HG02970 (cell line): Measurements from ENCODE around the gene KCNE2.
"Not testable (repeated sequence)": the region's sequence is repeated elsewhere in the genome, so short reads cannot be mapped to it uniquely, and the experiment has no call there.

Experiments
- ATAC-seq: cut with Tn5 transposase; IDR thresholded peaks from one replicate; pipeline ENCODE4 v1.9.1; 2021; ENCODE audit warnings: mild to moderate bottlenecking, moderate library complexity, moderate number of reproducible peaks; ENCODE audit not compliant: unreplicated experiment, low FRiP score

The KCNE2 gene

DNA sequence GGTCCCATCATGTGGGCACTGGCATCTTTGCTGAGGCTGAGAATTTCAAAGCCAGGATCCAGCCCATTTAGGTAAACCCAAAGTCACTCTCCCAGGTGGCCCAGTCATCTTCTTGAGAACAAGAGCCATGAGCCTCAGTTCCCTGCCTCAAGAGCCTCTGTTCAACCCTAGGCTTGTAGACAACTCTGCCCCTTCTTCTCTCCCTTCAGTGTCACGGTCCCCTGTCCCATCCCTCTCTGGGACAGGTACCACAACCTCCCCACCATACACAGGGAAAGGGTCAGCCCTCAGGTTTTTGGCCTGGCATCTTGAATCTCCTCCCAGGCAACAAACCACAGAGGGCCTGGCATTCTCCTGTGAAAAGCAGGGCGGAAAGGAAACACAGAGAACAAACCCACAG lies 41.9 kb downstream of the KCNE2 start:
- ATAC-seq: not testable (repeated sequence)

DNA sequence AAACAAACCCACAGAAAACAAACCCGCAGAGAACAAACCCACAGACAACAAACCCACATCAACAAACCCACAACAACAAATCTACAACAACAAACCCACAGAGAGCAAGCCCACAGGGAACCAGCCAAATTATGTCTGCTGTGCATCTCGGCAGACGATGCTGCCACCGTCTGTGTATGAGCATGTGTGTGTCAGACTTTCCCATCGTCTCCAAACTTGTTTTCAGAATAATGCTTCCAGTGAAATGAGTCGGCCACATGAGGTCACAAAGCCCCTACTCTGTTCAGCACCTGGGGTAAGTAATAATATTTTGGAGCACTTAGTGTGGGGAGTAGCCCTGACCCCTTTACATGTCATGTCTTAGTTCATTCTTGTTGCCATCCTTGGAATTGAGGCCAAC lies 42.3 kb downstream of the KCNE2 start:
- not testable (repeated sequence) for ATAC-seq

DNA sequence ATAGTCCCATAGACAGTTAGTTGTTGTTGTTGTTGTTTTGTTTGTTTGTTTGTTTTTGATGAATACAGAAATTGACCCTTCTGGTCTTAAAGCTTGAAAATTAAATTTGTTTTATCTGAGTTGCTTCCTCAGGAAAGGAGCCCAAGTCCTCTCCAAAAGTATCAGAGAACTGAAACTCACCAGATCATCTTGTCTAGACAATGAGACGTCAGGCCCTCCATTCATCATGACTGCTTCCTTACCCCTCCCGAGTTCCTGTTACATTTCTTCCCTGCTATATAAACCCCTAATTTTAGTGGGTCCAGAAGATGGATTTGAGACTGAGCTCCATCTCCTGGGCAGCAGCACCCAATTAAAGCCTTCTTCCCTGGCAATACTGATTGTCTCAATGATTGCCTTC lies 42.9 kb downstream of the KCNE2 start:
- not testable (repeated sequence) for ATAC-seq

DNA sequence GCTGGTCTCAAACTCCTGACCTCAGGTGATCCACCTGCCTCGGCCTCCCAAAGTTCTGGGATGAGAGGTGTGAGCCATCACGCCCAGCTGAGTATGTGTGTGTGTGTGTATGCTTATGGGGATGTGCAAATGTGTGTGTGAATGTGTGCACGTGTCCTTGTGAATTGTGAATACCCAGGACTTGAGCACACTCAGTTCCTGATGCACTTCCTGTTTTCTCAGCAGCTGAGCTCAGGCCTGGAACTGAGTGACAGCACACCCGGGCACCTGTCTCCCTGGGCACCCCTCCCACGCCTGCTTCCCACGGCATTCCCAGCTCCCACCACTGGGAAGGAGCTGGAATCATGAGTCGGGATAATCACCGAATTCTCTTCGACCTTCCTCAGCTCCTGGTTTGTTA lies 43.5 kb downstream of the KCNE2 start:
- ATAC-seq: not testable (repeated sequence)

DNA sequence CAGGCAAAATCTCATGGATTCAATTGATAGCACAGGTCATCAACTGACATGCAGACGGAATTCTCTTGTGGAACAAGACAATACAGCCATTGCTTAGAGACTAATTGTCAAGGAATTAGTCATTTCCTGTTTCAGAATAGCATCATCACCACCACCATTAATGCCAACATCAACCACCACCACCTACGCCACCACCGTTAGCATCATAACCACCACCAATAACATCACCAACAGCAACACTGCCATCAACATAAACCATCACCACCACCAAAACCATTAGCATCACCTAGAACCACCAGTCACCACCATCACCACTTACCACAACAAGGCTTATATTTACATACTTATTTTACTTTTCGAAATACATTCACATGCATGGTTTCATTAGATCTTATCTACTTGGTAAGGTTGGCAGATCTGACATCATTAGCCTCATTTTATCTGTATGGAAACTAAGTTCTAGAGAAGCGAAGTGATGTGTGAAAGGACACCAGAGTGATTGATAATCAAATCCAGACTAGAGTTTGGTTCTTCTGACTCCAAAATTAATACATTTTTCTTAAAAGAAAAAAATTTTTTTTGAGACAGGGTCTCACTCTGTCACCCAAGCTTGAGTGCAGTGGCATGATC lies 53.8 kb downstream of the KCNE2 start:
- ATAC-seq: not testable (repeated sequence)
